ENCODE data around the gene SLC34A3.

DNA sequence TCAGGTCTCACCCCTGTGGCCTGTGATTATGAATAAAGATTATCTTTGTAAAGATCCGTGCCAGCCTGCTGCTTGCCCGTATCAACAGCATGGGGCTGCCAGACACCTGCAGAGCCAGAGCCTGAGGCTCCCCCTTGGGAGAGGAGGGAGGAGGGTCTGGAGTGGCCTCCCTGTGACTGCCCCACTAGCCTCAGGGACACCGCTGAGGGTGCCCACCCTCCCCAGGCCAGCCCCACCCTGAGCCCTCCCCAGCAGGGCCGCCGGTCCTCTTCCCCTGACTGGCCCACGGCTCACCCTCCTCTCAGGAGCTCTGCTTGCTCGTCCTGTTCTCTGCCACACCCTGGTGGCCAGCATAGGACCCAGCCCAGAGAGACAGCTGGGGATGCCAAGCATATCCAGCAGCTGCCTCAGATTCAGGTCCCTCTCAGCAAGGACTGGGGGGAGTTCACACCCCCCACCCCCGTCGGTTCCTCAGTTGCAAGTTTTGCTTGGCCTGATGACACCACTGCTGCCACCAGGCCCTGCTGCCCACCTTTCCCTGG lies 40.3 kb upstream of the SLC34A3 start:
- TF ChIP-seq SIN3A (IDR thresholded peaks at IDR 0.05; ENCODE audit: borderline replicate concordance, insufficient read depth, low read length): no peak
- TF ChIP-seq, protein P1, sequence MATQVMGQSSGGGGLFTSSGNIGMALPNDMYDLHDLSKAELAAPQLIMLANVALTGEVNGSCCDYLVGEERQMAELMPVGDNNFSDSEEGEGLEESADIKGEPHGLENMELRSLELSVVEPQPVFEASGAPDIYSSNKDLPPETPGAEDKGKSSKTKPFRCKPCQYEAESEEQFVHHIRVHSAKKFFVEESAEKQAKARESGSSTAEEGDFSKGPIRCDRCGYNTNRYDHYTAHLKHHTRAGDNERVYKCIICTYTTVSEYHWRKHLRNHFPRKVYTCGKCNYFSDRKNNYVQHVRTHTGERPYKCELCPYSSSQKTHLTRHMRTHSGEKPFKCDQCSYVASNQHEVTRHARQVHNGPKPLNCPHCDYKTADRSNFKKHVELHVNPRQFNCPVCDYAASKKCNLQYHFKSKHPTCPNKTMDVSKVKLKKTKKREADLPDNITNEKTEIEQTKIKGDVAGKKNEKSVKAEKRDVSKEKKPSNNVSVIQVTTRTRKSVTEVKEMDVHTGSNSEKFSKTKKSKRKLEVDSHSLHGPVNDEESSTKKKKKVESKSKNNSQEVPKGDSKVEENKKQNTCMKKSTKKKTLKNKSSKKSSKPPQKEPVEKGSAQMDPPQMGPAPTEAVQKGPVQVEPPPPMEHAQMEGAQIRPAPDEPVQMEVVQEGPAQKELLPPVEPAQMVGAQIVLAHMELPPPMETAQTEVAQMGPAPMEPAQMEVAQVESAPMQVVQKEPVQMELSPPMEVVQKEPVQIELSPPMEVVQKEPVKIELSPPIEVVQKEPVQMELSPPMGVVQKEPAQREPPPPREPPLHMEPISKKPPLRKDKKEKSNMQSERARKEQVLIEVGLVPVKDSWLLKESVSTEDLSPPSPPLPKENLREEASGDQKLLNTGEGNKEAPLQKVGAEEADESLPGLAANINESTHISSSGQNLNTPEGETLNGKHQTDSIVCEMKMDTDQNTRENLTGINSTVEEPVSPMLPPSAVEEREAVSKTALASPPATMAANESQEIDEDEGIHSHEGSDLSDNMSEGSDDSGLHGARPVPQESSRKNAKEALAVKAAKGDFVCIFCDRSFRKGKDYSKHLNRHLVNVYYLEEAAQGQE (IDR thresholded peaks at IDR 0.05; ENCODE audit: insufficient read depth in 1 of 2, low read depth in 2 of 2, low read length in 2 of 2): no peak
- no peak for TF ChIP-seq POLR2AphosphoS5 (IDR thresholded peaks at IDR 0.05; ENCODE audit: low read depth, low read length)

Measured in PFSK-1 (cell line).